BJ (cell line): ENCODE measurements around the gene ANGPTL2. TPM values are rescaled to one million over a fixed set of nuclear protein-coding genes. Genes with fewer than 3 reads are reported as not detected.

Experiments used
- CTCF ChIA-PET: fragments of 350-600 bp; formaldehyde crosslinking; extraction: SDS; loops from one replicate; lab custom pipeline; 2021; ENCODE audit warnings: antibody characterized with exemption, inconsistent platforms; lab: Yijun Ruan, JAX
- POLR2A ChIA-PET: fragments of 300-600 bp; sonication (Branson Sonifier 250); formaldehyde crosslinking; extraction: SDS; loops from one replicate; lab custom pipeline; 2021; ENCODE audit warnings: antibody characterized with exemption; lab: Charles Lee
- DNase-seq: peaks from one replicate; pipeline ENCODE4 v3.0.0-alpha.2; 2011; ENCODE audit warnings: low read depth
- H3K27me3 ChIP-seq: 2 replicates; pipeline ENCODE4 v1.6.0; 2011; ENCODE audit warnings: low read length; ENCODE audit not compliant: control insufficient read depth, insufficient read depth
- H3K36me3 ChIP-seq: 2 replicates; pipeline ENCODE4 v1.5.1; 2011; ENCODE audit warnings: low read length; ENCODE audit not compliant: control insufficient read depth, insufficient read depth
- H3K4me3 ChIP-seq: 2 replicates; pipeline ENCODE4 v1.5.1; 2011; ENCODE audit warnings: low read depth, mild to moderate bottlenecking, control low read depth, low read length
- CTCF ChIP-seq: IDR thresholded peaks from 2 replicates; pipeline ENCODE4 v1.5.1; 2011; ENCODE audit warnings: low read depth, mild to moderate bottlenecking, control low read depth, inconsistent platforms, low read length, moderate library complexity; ENCODE audit not compliant: insufficient read depth
- polyA plus RNA-seq: library from polyadenylated mRNA; depleted of rRNA; stranded (reverse); fragments of >200 nt; gene quantifications from 2 replicates; pipeline ENCODE4 v1.2.3, GENCODE V29; 2011

ANGPTL2 gene
- polyA plus RNA-seq, 1 experiment: 47.0 TPM

GRCh38 chr9:127064335-127064734 is 58.1 kb downstream of the ANGPTL2 start:
- CTCF ChIA-PET: no interaction called here
- POLR2A ChIA-PET: no interaction called here
- TF ChIP-seq CTCF: no peak
- DNase-seq: no peak
- no peak overlapping the region for H3K4me3 ChIP-seq
- H3K36me3 ChIP-seq: no peaks in the 10 kb centered on the region
- no peaks in the 10 kb centered on the region for H3K27me3 ChIP-seq

GRCh38 chr9:127061411-127061810 is 61.0 kb downstream of the ANGPTL2 start:
- ChIA-PET CTCF (no interaction called here), POLR2A (no interaction called here)
- TF ChIP-seq CTCF: no peak
- no peak for DNase-seq
- Histone ChIP-seq H3K36me3 (no peaks in the 10 kb centered on the region), H3K4me3 (no peak overlapping the region), H3K27me3 (no peaks in the 10 kb centered on the region)

- Histone ChIP-seq H3K27me3 (no peaks in the 10 kb centered on the region), H3K36me3 (no peaks in the 10 kb centered on the region), H3K4me3 (no peak overlapping the region)
- TF ChIP-seq CTCF: no peak
- CTCF ChIA-PET: no interaction called here
- DNase-seq: no peak
- POLR2A ChIA-PET: no interaction called here
These were observed 62.6 kb downstream of the ANGPTL2 start for GRCh38 chr9:127059765-127060361.

GRCh38 chr9:127059030-127059429 is 63.4 kb downstream of the ANGPTL2 start:
- CTCF ChIA-PET: interaction anchor here (0.9 kb wide), 1 partner anchor 114 kb away, joined by 3 read pairs; no protein-coding TSS in a partner anchor
- DNase-seq: no peak
- TF ChIP-seq CTCF: no peak
- Histone ChIP-seq H3K36me3 (no peaks in the 10 kb centered on the region), H3K27me3 (no peaks in the 10 kb centered on the region), H3K4me3 (no peak overlapping the region)
- POLR2A ChIA-PET: no interaction called here

GRCh38 chr9:127058645-127059021 is 63.8 kb downstream of the ANGPTL2 start:
- ChIA-PET POLR2A (no interaction called here), CTCF (interaction anchor here (0.9 kb wide), 1 partner anchor 113 kb away, joined by 3 read pairs; no protein-coding TSS in a partner anchor)
- TF ChIP-seq CTCF: no peak
- Histone ChIP-seq H3K36me3 (no peaks in the 10 kb centered on the region), H3K27me3 (no peaks in the 10 kb centered on the region), H3K4me3 (no peak overlapping the region)
- DNase-seq: no peak
